ENCODE data around the gene TIAM1.
"Not testable (repeated sequence)": the region's sequence is repeated elsewhere in the genome, so short reads cannot be mapped to it uniquely, and the experiment has no call there.

Gene TIAM1

DNA sequence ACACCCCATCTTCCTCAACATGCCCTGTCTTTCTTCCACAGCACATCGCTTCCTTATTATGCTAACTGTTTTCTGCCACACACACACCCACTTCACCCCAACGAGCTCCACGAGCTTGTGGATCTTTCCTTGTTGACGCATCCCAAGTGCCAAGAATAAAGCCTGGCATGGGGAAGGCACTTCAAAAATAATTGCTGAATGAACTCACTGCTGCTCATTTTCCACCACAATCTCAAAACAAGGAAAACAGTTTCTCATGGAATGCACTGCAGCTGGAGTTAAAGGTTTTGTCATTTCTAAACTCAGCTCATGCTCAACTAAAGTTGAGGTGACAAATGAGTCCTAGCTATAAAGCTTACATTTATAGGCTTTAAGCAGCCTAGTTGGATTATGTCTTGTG, 86.0 kb downstream of the TIAM1 start:
- no peak for DNase-seq (ENCODE audit: low read depth in 4 of 4, low spot score in 1 of 4)

DNA sequence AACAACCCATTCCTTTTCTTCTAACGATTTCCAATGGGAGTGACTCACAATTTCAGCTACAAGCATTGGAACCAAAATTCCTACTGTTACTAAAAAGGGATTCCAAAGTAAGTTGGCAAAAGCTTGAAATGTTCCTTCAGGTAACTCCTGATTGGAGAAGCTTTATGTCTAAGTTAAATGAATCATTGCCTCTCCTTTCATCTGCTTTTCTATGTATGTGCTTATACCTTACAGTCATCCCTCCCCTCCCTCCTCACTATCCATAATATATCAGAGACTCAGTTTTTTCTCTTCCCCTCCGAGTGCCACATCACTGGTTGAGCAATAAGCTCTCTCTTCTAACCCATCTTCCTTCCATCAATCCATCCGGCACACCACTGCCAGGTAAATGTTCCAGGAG, 86.8 kb downstream of the TIAM1 start:
- no peak for DNase-seq (ENCODE audit: low read depth in 4 of 4, low spot score in 1 of 4)

DNA sequence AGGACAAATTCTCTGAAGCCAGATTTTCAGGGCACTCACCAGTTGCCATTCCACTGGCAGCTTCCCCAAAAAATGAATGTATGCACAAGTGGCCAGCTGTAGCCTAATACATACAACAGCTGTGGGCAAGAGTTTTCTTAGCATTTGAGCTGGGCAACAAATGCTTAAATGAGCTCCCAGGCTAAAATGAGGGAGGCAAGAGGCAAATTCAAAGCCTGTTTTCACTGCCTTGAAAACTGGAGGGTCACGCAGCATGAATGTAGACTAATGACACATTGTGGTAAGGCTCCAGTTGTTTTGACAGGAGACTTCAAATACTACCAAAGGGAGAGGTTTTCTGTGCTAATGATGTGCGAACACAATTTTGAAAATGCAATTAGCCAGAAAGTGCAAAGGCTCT, 88.2 kb downstream of the TIAM1 start:
- DNase-seq (ENCODE audit: low read depth in 4 of 4, low spot score in 1 of 4): no peak

DNA sequence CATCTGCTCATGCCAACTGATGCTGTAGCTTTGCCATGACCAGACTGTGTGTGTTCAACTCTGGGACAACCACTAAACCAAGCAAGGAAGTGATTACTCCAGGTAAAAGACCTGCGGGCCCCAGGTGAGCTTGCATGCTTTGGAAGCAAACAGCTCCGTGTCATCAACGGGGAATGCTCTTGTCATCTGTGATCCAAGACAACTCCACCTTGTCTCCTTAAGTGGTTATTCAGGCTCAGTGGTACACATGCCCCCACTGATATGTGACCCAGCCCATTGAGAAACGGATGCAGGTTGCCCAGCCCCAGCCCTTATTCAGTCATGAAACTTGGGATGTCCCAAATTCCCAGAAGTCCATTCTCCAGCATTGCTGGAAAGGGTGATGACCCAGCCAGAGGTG, 89.0 kb downstream of the TIAM1 start:
- DNase-seq (ENCODE audit: low read depth in 4 of 4, low spot score in 1 of 4): no peak

DNA sequence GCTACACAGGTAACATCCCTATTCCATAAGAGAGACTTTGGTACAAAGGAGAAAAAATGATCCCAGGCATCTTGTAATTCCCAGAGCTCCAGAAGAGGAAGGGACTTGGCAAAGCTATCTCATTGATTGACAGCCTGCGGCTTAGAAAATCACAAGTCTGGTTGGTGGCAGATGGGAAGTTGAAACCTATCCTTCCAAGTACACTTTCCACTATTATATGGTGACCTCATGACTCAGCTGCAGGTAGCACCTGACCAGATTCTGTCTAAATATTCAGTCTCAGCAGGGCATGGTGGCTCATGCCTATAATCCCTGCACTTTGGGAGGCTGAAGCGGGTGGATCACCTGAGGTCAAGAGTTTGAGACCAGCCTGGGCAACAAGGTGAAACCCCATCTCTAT, 89.9 kb downstream of the TIAM1 start:
- no peak for DNase-seq (ENCODE audit: low read depth in 4 of 4, low spot score in 1 of 4)

DNA sequence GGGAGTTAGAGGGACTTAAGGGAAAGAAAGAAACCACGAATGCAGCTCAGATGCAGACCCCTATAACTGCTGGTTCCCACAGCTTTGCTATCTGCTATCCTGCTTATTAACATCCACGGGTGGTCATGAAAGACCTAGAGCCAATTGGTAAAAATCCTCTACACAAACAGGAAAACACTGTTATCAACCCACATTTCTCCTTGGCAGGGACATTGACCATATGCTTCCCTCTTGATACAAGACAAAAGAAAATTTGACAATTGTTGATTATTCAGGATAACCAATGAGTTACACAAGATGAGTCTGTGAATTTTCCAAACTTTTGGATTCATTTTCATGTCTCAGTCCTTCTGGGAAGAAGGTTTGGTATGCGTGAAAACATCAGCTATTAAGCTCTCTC, 90.4 kb downstream of the TIAM1 start:
- no peak for DNase-seq (ENCODE audit: low read depth in 4 of 4, low spot score in 1 of 4)

DNA sequence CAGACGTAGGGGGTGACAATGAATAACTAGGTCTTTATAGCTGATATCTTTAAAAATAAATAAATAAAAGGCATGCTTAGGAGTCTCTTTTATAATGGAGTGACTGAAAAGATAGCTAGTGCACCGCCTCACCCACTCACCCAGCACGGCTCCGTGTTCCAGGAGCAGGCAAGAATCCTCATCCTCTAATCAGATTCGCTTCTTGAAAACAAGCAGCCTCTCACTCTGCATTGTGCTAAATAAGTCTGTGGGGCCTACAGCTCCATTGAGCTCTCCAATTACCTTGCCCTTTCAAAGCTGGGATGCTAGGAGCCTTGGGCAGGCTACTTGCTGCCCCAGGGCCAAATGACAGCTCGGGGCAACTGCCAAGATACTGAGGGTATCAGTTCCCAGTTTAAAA, 91.5 kb downstream of the TIAM1 start:
- no peak for DNase-seq (ENCODE audit: low read depth in 4 of 4, low spot score in 1 of 4)

DNA sequence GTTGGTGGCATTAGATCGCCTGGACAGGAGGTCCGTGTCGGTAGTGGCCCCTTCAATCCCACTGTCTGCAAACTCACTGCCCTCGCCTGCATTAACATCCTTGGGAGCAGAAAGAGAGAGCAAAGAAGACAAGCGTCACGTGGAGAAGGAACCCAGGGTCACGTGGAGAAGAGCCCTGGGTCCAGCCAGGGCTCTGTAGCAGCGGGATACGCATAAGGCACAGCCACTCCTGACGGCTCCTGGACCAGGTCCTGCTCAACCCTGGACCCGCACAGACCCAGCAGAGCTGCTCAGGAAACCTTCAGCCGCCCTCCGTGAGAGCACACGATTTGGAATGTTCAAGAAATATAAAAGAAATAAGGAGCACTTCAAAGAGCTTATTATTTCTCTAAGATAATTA, 92.0 kb downstream of the TIAM1 start:
- DNase-seq (ENCODE audit: low read depth in 4 of 4, low spot score in 1 of 4): no peak

DNA sequence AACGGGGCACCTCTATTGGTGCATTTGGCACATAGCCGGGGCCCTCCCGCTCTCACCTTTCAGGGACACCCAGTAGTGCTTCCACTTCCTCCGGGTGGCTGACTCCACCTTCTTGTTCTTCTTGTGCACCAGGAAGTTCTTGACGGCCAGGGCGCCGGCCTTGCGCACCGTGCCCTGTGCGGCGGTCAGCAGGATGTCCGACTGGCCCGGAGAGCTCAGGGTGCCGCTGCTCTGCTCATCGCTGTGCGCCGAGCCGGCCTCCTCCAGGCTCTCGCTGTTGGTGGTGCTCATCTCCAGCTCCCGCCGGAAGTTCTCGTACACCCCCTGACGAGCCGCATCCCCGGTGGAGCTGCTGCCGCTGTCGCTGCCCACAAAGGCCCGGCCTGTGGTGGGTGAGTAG, 92.4 kb downstream of the TIAM1 start:
- no peak for DNase-seq (ENCODE audit: low read depth in 4 of 4, low spot score in 1 of 4)

DNA sequence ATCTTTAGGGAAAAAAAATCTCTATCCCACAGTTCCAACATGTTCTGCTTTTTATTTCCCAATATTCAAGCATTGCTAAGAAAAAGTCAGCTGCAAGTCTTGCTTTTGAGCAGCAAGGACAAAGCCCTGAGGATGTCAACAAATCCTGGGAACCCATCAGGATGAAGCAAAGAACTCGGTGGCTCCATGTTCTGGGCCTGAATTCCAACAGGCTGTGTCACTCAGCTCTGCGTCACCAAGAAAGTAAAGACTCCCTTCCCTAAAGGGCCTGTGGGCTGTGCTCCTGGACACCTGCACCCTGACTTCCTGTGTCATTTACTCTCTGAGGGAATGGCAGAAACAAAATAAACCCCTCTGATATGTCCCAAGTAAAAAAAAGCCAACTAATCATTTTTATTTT, 95.5 kb downstream of the TIAM1 start:
- no peak for DNase-seq (ENCODE audit: low read depth in 4 of 4, low spot score in 1 of 4)

DNA sequence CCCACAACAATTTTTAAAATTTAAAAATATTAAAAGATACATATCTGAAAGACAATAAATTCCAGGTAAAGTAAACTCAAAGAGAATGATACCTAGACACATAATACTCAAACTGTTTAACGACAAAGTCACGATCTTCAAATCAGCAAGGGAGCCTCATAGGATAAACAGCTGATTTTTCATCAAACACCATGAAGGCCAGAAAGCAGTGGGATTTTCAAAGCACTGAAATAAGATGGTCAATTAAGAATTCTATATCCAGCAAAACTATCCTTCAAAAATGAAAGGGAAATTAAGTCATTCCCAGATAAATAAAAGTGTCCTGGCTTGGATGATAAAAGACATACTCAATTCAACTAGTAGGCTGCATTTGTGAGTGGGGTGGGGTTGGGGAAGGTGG, 100.5 kb downstream of the TIAM1 start:
- DNase-seq (ENCODE audit: low read depth in 4 of 4, low spot score in 1 of 4): no peak

DNA sequence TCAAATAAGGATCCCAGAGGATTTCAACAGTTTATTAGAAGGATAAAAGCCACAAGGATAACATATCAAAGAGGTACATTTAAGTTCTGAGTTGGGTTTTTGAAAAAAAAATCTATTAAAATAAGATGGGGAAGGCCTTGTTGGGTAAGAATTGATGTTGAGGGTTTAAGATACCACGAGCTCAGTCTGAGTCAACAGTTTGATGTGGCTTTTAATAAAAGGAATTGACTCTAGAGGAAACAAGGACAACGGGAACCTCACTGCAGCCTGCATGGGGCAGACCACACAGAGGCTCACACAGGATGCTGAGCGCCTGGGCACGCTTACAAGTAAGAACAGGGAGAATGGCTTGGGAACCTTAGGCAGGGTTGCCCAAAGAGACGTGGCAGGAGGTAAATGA, 107.5 kb downstream of the TIAM1 start:
- DNase-seq (ENCODE audit: low read depth in 4 of 4, low spot score in 1 of 4): no peak

DNA sequence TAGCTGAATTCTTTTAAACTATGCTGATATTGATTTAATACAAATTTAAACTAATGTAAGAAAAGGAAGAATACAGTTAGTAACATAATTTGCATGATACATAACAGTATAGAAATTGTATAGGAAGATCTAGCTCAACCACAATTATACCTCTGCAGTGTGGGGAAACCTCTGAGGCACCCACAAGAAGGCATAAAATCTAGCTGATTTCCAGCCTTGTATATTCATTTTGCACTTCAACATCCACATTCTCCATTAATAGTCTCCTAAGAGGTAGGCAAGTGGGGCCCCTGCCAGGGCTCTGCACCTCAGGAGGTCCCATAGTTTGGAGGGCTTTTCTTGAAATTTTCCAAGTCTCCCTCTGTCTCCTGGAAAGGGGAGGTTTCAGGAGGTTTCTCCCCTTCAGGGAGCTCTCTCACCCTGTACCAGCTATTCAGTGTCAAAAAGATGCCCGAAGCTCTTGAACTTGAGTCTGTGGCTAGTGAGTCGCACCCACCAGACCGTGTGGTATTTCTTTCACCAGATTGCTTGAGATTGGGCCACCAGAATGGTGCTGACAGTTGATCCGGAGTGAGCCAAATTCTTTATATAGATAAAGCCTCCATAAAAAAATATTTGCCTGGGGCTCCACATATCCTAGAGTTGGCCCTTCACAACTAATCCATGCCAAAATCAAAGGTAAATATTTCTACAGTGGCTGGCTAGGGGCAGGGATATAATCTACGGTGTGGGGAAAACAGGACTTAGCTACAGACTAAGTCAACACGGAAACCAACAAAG, 108.2 kb downstream of the TIAM1 start:
- DNase-seq (ENCODE audit: low read depth in 4 of 4, low spot score in 1 of 4): no peak

DNA sequence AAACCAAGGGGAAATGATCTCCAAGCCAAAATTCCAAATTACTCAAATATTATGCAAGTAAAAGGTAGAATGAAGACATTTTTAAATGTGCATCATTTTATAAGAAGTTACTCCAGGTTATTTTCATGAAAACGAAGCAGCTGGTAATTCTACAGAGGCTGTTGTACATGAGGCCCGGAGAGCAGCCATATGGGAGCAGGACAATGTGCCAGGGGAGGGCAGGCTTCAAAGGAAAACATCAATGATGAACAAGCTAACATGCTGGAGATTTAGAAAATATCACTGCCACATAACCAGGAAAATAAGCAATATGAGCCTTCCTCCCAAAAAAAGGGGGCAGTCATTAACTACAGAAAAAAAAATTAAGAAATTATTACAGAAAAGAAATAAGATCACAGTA, 109.1 kb downstream of the TIAM1 start:
- no peak for DNase-seq (ENCODE audit: low read depth in 4 of 4, low spot score in 1 of 4)

DNA sequence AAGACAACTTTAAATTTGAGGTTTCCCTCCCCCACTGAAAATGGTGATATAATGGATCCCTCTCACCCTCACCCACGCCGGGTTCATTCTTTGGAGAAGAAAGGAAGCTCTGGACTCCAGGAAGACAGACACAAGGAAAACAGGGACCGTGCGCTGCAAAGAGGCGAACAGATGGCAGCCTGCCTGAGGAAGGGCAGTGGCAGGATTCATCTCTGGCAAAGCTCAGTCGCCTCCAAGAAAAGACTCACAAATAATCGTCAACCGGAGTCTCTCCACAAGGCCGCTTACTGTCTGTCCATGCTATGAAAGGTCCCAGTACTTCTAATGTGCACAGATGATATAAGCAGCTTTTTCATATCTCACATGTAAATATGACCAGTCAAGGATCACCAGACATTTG, 110.3 kb downstream of the TIAM1 start:
- no peak for DNase-seq (ENCODE audit: low read depth in 4 of 4, low spot score in 1 of 4)

DNA sequence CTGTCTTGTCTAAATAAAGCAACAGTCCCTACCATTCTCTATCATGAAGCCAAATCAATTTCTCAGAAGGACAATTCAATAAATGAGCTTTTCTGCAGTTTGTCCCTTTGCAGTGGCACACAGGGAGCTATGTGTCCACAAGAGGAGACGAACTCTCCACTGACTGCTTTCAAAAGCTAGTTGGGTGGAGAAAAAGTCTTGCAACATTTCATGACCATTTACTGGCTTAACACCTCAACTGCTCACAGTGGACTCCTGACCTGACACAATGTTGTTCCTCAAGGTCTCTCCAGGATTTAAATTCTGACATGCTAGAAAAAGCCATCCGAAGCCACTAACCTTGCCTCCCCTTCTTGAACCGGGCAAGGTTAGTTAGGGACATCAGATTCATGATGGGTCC, 111.7 kb downstream of the TIAM1 start:
- no peak for DNase-seq (ENCODE audit: low read depth in 4 of 4, low spot score in 1 of 4)

DNA sequence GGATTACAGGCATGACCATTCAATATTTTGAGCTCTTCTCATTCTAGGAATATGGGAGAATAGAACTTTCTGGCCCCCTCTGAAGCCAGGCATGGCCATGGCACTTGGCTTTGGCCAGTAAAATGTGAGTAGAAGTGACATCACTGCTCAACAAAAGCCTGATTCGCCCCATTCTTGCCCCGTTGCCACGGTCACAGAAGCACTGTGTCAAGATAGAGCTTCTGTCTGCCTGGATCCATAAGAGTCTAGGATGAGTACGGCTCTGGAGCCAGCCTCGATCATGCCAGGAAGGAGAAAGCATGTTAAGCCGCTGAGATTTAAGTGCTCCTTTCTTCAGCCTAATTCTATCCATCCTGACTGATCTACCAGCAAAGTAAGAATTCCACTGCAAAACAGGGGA, 113.1 kb downstream of the TIAM1 start:
- DNase-seq (ENCODE audit: low read depth in 4 of 4, low spot score in 1 of 4): no peak

DNA sequence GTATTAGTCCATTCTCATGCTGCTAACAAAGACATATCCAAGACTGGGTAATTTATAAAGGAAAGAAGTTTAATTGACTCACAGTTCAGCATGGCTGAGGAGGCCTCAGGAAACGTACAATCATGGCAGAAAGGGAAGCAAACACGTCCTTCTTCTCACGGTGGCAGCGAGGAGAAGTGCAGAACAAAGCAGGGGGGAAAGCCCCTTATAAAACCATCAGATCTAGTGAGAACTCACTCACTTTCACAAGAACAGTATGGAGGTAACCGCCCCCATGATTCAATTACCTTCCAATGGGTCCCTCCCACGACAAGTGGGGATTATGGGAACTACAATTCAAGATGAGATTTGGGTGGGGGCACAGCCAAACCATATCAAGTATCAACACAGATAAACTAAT, 115.3 kb downstream of the TIAM1 start:
- not testable (repeated sequence) for DNase-seq (ENCODE audit: low read depth in 4 of 4, low spot score in 1 of 4)

DNA sequence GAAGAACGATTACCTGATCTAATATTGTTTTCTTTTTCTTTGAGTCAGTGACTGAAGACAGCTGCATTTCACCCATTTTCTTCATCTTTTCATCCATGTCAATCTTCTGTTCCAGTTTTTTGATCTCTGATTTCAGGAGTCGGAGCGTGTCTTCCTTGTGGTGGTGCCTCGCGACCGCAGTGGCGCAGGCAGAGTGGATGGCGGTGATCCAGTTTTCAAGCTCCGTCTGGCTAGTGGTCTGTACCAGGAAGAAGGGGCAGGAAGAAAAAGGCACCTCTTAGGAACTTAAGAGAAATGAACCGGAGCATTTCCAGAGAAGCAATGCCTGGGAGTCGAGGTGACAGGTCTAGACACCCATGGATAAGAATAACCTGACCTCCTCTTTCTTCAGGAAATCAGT, 118.3 kb downstream of the TIAM1 start:
- DNase-seq (ENCODE audit: low read depth in 4 of 4, low spot score in 1 of 4): no peak

DNA sequence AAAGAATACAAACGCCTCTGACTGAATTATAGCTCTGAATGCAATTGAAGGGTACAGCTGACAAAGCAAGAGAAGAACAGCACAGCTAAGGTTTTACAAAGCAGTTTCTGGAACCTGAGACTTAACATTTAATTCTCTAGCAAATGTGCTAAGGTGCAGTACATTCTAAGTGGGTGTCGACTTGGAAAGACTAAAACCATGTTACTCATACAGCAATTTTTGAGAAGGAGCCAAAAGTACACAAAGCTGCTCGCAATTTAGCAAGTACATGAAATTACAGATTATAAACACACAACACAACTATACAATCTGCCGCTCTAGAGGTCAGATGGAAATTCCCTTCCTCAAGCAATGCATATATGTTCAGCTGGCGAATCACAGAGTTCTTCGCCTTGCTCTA, 121.9 kb downstream of the TIAM1 start:
- DNase-seq (ENCODE audit: low read depth in 4 of 4, low spot score in 1 of 4): no peak

DNA sequence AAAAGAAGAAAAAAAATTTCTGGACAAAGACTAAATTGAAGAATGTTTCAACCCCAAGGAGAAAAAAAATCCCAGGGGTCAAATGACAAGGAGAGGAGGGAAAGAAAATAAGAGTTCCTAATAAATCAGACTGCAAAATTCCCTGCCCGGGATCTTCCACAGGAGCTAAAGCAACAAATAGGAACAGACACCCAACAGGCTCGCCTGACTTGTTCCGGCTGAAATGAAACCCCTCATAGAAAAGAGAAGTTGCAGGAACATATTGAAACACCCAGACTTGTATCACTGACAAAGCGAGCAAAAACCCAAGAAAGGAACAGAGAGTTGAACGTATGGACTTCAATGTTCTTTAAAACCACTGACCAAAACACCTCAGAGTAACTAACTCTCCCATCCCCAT, 123.0 kb downstream of the TIAM1 start:
- DNase-seq (ENCODE audit: low read depth in 4 of 4, low spot score in 1 of 4): no peak

DNA sequence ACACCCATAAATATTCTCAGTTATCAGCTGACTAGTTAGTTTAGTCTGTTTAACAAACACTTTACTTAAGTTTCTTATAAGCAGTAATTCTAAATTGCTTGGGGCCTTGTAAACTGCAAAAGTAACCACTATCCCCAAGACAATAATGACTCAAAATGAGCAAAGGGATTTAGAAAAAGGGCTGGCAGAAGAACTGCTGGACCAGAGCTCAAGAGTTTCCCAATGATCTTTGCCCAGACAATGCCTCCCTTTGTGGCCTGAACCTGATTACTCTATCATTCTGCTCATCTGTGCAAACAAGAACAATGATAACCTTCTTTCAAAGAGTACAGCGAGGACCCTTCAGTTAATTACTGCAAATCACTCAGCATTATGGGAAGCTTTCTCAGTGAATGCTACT, 123.5 kb downstream of the TIAM1 start:
- no peak for DNase-seq (ENCODE audit: low read depth in 4 of 4, low spot score in 1 of 4)

DNA sequence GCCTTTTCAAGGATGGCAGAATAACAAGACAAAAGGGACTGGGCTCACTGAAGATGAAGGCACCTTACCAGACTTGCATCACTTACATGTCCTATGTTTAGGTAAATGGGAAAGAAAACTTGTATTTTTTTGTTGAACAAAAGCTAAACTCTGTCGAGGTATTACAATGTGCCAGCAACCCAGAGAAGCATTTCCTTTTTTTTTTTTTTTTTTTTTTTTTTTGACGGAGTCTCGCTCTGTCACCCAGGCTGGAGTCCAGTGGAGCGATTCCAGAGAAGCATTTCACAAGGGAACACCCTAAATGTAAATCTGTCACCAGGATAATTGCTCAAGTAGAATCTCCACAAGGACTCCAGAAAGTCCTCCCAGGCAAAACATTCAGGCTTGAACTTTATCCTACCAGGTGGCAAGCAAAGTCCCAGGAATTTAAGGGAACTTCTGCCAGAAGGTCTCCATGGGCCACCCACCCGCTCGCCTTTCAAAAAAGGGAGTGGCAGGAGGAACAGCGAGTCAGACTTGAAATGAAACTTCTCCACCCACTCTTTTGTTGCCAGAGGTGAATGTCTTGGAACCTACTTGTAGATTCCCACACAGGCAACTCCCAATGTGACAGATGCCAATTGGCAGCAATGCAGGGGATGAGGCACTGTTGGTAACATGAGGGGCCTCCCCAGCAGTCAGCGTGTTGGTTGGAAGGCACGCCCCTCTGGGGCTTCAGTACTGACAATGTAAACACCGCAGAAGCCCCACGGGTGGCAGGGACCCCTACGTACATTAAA, 125.0 kb downstream of the TIAM1 start:
- DNase-seq (ENCODE audit: low read depth in 4 of 4, low spot score in 1 of 4): peak in 1 of 4 experiments; percentile 3
